ENCODE data around the gene JUP. TPM values are rescaled to one million over a fixed set of nuclear protein-coding genes. Genes with fewer than 3 reads are reported as not detected.

Gene JUP
- total RNA-seq, 1 experiment from 2014 or later, result 131 TPM

- peak; percentile 47 for DNase-seq (ENCODE audit: unreplicated experiment)
- CTCF ChIA-PET, result interaction anchor here (0.6 to 5.3 kb wide), 5 partner anchors 10 to 218 kb away, joined by 3 to 73 read pairs (median 3); partner anchors contain the start of genes DNAJC7, EIF1 and JUP
- Mint-ChIP-seq H3K4me3 (ENCODE audit: unreplicated experiment) (no peak overlapping the region), H3K27me3 (ENCODE audit: insufficient read depth, unreplicated experiment) (no peaks in the 10 kb centered on the region), H3K9me3 (ENCODE audit: unreplicated experiment) (no peaks in the 10 kb centered on the region), H3K4me1 (ENCODE audit: insufficient read depth, unreplicated experiment) (peaks cover 22% of the 10 kb centered on the region), H3K36me3 (ENCODE audit: insufficient read depth, unreplicated experiment) (peaks cover 17% of the 10 kb centered on the region), H3K27ac (ENCODE audit: low read depth, unreplicated experiment) (peak overlapping the region; percentile 89)
- POLR2A ChIA-PET, result interaction anchor here (0.6 to 24.1 kb wide), 5 partner anchors 12 to 944 kb away, joined by 3 to 599 read pairs (median 9); partner anchors contain the start of genes EIF1, JUP and P3H4
- intact Hi-C loops (cut with micrococcal nuclease), result no loop called here
- TF ChIP-seq, protein P1, sequence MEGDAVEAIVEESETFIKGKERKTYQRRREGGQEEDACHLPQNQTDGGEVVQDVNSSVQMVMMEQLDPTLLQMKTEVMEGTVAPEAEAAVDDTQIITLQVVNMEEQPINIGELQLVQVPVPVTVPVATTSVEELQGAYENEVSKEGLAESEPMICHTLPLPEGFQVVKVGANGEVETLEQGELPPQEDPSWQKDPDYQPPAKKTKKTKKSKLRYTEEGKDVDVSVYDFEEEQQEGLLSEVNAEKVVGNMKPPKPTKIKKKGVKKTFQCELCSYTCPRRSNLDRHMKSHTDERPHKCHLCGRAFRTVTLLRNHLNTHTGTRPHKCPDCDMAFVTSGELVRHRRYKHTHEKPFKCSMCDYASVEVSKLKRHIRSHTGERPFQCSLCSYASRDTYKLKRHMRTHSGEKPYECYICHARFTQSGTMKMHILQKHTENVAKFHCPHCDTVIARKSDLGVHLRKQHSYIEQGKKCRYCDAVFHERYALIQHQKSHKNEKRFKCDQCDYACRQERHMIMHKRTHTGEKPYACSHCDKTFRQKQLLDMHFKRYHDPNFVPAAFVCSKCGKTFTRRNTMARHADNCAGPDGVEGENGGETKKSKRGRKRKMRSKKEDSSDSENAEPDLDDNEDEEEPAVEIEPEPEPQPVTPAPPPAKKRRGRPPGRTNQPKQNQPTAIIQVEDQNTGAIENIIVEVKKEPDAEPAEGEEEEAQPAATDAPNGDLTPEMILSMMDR (IDR thresholded peaks at IDR 0.05; ENCODE audit: unreplicated experiment), result no peak
- BruUV-seq (replicated peaks), result no TSS peak
Observed at GRCh38 chr17:41799366-41799765, 12.9 kb upstream of the JUP start.

GRCh38 chr17:41797377-41797776, 10.9 kb upstream of the JUP start:
- TF ChIP-seq, protein P1 (IDR thresholded peaks at IDR 0.05; ENCODE audit: unreplicated experiment), result no peak
- ChIA-PET CTCF (no interaction called here), POLR2A (interaction anchor here (1.1 to 24.1 kb wide), 2 partner anchors 16 to 109 kb away, joined by 3 to 599 read pairs; partner anchors contain the start of genes EIF1 and JUP)
- H3K36me3 Mint-ChIP-seq (ENCODE audit: insufficient read depth, unreplicated experiment), result peaks cover 13% of the 10 kb centered on the region
- intact Hi-C loops (cut with micrococcal nuclease), result no loop called here
- H3K9me3 Mint-ChIP-seq (ENCODE audit: unreplicated experiment), result no peaks in the 10 kb centered on the region
- DNase-seq (ENCODE audit: unreplicated experiment), result no peak
- no peaks in the 10 kb centered on the region for H3K27me3 Mint-ChIP-seq (ENCODE audit: insufficient read depth, unreplicated experiment)
- H3K27ac Mint-ChIP-seq (ENCODE audit: low read depth, unreplicated experiment), result no peak overlapping the region
- BruUV-seq (replicated peaks), result no TSS peak
- peaks cover 39% of the 10 kb centered on the region for H3K4me1 Mint-ChIP-seq (ENCODE audit: insufficient read depth, unreplicated experiment)
- H3K4me3 Mint-ChIP-seq (ENCODE audit: unreplicated experiment), result no peak overlapping the region

GRCh38 chr17:41796121-41796895, 9.8 kb upstream of the JUP start:
- H3K36me3 Mint-ChIP-seq (ENCODE audit: insufficient read depth, unreplicated experiment), result peaks cover 4% of the 10 kb centered on the region
- no peak overlapping the region for H3K27ac Mint-ChIP-seq (ENCODE audit: low read depth, unreplicated experiment)
- ChIA-PET POLR2A (interaction anchor here (0.6 to 24.1 kb wide), 2 partner anchors 15 to 235 kb away, joined by 3 to 599 read pairs; partner anchors contain the start of gene JUP), CTCF (interaction anchor here (0.9 kb wide), 1 partner anchor 11 kb away, joined by 5 read pairs; no protein-coding TSS in a partner anchor)
- TF ChIP-seq, protein P1 (IDR thresholded peaks at IDR 0.05; ENCODE audit: unreplicated experiment), result no peak
- intact Hi-C loops (cut with micrococcal nuclease), result no loop called here
- no TSS peak for BruUV-seq (replicated peaks)
- H3K4me1 Mint-ChIP-seq (ENCODE audit: insufficient read depth, unreplicated experiment), result peaks cover 38% of the 10 kb centered on the region
- no peak overlapping the region for H3K4me3 Mint-ChIP-seq (ENCODE audit: unreplicated experiment)
- no peak for DNase-seq (ENCODE audit: unreplicated experiment)
- no peaks in the 10 kb centered on the region for H3K9me3 Mint-ChIP-seq (ENCODE audit: unreplicated experiment)
- no peaks in the 10 kb centered on the region for H3K27me3 Mint-ChIP-seq (ENCODE audit: insufficient read depth, unreplicated experiment)

DNA sequence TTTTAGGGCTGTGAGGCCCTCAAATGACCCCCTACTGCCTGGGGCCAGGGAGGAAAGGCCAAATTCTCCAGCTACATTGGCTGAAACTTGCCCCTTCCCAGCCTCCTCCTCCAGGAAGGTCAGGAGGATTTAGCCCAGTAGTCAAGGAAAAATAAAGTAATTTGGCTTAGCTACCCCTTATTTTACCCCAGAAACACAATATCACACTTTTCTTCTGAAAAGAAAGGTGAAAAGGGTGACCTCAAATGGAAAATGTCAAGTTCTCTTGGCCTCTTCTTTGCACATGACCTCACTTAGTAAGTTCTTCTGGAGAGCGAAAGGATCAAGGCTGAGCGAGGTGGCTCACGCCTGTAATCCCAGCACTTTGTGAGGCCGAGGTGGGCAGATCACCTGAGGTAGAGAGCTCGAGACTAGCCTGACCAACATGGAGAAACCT, 8.0 kb upstream of the JUP start:
- CTCF ChIA-PET, result interaction anchor here (1.6 kb wide), 1 partner anchor 8 kb away, joined by 8 read pairs; the partner anchor contains the start of gene JUP
- no peaks in the 10 kb centered on the region for H3K27me3 Mint-ChIP-seq (ENCODE audit: insufficient read depth, unreplicated experiment)
- TF ChIP-seq, protein P1 (IDR thresholded peaks at IDR 0.05; ENCODE audit: unreplicated experiment), result no peak
- intact Hi-C loops (cut with micrococcal nuclease), result no loop called here
- DNase-seq (ENCODE audit: unreplicated experiment), result no peak
- no peak overlapping the region for H3K4me3 Mint-ChIP-seq (ENCODE audit: unreplicated experiment)
- H3K36me3 Mint-ChIP-seq (ENCODE audit: insufficient read depth, unreplicated experiment), result no peaks in the 10 kb centered on the region
- POLR2A ChIA-PET, result interaction anchor here (0.7 to 24.1 kb wide), 7 partner anchors 13 to 105 kb away, joined by 3 to 599 read pairs (median 8); partner anchors contain the start of genes EIF1, FKBP10, HAP1 and JUP
- no TSS peak for BruUV-seq (replicated peaks)
- peak overlapping the region; percentile 23 for H3K27ac Mint-ChIP-seq (ENCODE audit: low read depth, unreplicated experiment)
- no peaks in the 10 kb centered on the region for H3K9me3 Mint-ChIP-seq (ENCODE audit: unreplicated experiment)
- H3K4me1 Mint-ChIP-seq (ENCODE audit: insufficient read depth, unreplicated experiment), result peaks cover 25% of the 10 kb centered on the region
